NCI-H2107 (cell line): ENCODE measurements around the gene PDE6A.
"Not testable (repeated sequence)": the region's sequence is repeated elsewhere in the genome, so short reads cannot be mapped to it uniquely, and the experiment has no call there.

Source experiments
- DNase-seq: peaks from one replicate; lab custom pipeline; 2025; lab: John Stamatoyannopoulos, UW

Gene PDE6A

DNA sequence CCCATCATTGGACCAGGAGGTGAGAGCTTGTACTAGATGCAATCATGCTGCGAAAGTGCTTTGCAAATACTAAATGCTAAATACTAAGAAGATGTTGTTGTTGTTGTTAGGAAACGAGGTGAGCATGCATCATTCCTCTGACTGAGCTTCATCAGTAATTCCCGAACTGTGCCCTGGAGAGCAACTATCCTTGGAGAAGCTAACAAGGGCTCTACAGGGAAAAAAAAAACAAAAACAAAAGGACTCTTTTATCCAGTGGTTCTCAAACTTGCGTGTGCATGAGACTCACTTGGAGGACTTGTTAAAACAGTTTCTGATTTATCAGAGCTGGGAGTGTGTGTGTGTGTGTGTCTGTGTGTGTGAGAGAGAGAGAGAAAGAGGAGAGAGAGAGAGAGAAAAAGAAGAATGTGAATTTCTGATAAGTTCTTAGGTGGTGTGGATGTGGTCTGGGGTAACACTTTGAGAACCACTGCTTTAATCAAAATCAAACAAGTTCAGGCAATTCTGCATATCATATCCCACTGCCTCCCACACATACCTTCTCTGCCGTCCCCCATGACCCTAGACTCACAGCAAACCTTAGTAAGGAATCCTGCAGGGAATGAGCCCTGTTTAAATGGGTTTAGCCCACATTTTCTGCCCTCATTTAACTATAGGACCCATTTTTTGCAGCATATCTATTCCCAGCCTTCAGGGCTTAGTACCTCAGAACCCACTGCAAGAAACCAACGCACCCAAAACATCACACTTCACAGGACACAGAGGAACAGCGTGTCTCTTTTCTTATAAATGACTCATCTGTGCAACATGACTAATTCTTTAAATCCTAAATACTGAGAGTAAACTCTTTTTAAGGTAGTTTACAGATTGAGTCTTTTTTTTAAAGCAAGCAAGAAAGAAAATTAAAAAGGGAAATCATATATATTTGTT, 48.9 kb downstream of the PDE6A start:
- no peak for DNase-seq

DNA sequence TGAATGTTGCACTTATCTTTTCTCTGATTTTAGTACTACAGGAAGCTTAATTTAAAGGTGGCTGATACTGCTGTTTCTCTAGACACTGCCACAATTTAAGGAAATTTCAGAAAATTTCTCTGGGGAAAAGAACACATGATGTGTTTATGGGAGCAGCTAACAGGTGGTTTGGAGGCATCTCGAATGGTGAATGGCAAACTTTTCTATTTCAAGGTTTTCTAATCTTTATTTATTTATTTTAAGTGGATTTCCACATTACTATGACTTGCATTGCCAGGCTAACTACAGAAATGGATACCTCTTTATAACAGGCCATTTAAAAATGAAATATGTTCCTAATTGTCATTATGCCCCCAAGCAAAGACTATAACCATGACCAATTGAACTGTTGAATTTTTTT, 50.4 kb downstream of the PDE6A start:
- DNase-seq = no peak

DNA sequence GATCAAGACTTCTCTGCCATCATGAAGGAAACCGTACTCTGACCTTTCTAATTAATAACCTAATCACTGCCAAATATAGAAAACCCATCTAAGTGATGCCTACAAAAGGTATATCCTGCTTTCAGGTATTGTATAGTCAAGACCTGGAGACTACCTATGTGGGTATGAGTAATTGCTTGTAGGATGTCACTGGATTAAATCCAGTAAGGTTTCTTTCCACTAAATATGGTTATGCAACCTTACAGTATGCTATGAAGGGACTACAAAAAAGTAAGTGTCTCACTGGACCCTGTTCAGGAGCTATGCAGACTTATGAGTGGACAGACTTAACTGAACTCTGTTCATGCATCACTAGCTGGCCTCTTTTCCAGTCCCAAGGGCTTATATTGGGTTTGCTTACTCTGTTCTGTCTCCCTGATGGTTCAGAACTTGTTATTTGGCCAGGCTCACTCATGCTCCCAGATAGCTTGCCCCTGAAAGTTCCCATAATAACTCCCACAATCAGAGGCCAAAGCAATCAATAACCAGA, 51.1 kb downstream of the PDE6A start:
- DNase-seq = no peak

DNA sequence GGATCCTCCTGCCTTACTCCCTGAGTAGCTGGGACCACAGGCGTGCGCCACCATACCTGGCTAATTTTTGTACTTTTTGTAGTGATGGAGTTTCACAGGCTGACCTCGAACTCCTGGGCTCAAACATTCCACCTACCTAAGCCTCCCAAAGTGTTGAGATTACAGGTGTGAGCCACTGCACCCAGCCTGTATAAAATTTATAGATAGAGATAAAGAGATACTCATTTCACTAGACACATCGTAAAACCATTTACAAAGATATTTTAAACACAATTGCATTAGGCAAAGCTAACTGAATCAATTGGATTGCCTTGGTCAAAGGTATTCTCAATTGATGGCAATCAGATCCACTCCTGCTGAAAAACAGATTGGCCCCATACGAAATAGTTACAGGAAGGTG, 52.0 kb downstream of the PDE6A start:
- no peak for DNase-seq

DNA sequence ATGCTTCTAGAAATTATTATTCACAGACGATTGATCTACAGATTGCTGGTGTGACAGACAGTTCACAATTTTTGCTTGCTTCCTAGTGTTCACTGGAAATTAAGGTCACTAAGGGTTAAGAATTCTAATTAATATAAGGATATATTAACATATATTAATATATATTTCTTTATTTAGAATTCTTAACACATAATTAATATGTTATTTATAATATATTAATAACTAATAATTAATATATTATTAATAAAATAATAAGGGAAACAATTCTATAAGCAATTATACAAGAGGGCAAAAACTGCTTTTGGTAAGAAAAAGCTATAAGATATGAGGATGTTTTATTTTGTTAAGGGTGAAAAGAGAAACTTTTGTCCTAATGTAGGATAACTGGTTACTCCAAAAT, 56.3 kb downstream of the PDE6A start:
- DNase-seq = no peak

DNA sequence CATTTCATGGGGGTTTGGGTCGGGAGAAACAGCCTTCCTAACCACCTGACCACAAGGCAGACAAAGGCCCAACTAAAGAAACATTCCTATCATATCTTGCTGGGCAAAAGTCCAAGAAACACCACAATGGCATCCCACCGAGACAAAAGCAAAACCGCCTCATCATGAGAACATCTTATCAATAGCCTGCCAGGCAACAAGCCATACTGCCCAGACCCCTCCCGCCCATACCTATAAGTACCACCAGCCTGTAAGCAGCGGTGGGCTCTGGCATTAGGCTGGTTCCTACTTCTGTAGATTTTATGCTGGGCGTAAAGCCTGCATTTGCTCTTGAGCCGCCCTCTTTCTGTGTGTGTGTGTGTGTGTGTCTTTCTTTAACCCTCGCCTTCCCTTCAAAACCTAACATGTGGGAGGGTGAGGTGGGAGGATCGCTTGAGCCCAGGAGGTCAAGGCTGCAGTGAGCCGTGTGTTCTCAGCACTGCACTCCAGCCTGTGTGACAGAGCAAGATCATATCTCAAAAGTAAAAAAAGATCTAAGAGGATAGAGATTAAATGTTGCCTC, 56.9 kb downstream of the PDE6A start:
- no peak for DNase-seq

DNA sequence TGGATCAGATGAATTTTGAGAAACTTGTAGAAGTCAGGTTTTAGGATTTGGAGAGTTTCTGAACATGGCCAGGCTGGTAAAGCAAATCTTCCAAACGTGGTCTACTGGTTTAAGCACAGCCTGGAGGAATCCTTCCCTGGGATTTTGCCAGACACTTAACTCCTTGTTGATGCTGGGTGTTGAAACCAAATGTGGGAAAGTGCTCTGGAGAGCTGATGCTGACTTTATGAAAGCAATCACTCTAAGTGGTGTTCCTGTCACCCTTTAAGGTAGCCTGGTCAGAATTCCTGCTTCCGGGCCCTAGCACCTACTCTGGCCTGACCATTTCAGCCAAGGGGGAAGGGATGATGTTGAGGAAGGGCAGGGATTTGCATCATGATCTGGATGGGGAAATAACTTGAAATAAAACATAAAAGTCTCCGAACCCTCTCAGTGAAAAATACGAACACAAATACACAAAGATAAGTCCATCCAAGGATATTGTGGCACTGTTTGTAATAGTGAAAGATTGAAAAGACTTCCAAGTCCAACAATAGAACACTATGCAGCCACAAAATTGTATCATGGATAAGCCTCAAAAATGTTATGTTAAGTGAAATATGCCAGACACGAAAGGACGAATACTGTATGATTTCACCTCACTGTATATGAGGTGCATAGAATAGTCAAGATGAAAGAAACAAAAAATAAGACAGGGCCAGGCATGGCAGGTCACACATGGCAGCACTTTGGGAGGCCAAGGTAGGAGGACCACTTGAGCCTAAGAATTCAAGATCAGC, 57.7 kb downstream of the PDE6A start:
- DNase-seq = no peak

DNA sequence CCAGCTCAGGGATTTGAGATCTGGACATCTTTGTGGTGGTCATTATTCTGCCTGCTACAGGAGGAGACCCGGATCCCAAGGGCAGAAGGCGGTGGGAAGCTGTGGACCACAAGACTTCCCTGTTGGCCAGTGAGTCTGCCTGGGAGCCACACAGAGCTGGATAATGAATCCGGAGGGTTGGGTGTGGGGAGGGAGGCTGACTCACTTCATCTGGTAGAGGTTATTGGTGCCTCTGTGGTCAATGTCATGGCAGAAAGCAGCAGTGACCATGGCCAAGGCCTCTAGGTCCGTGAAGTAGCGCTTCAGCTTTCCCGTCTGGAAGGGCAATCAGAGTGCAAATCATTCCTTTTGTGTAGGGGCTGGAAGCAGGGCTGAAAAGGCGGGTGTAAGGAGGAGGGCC, 58.5 kb downstream of the PDE6A start:
- DNase-seq = no peak

DNA sequence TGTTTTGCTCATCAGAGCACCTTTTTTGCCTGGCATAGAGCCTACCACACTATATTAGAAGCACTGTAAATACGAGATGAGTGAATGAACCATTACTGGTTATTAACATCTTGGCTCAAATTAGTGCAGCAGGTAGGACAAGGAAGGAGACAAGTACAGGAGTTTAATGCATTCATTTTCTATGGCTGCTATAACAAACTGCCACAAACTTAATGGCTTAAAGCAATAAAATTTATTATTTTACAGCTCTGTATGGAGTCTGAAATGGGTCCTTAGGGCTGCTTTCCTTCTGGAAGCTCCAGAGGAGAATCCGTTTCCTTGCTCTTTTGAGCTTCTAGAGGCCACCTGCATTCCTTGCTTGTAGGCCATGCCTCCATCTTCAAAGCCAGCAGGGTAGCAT, 59.1 kb downstream of the PDE6A start:
- no peak for DNase-seq

DNA sequence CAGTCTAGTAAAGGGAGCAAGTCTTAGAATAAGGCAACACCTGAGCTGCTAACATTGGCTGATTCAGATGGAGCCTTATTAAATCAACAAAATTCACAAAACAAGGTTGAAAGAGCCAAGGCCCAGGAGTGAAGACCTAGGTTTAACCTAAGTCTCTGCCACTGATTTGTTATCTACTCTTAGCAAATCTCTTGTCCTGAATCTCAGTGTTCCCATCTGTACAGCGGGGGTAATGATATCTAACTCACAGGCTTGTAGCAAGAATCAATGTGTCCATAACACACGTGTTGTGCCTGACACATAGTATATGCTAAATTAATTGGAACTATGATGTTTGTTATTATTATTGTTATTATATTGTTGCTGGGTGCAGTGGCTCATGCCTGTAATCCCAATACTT, 61.0 kb downstream of the PDE6A start:
- DNase-seq = no peak

DNA sequence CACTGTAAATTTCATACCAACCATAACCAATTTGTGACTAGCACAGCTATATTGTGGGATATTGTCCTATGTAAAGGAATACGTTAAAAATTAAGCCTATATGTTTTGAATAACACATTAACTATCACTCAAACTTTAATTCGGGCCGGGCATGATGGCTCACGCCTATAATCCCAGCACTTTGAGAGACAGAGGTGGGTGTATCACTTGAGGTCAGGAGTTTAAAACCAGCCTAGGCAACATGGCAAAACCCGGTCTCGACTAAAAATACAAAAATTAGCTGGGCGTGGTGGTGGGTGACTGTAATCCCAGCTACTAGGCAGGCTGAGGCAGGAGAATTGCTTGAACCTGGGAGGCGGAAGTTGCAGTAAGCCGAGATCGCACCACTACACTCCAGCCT, 62.0 kb downstream of the PDE6A start:
- not testable (repeated sequence) for DNase-seq

DNA sequence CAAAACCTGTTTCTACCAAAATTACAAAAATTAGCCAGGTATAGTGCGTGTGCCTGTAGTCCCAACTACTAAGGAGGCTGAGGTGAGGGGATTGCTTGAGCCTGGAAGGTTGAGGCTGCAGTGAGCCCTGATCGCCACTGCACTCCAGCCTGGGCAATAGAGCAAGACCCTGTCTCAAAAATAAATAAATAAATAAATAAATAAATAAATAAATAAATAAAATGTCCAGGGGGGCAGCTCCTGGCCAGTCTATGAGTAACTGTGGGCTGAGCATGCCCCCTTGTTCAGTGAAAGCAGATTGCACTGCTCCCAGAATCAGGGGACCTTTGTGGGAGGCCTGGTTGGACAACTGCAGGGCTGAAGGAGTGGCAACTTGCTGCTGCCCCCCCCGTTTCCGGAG, 62.7 kb downstream of the PDE6A start:
- DNase-seq = no peak

DNA sequence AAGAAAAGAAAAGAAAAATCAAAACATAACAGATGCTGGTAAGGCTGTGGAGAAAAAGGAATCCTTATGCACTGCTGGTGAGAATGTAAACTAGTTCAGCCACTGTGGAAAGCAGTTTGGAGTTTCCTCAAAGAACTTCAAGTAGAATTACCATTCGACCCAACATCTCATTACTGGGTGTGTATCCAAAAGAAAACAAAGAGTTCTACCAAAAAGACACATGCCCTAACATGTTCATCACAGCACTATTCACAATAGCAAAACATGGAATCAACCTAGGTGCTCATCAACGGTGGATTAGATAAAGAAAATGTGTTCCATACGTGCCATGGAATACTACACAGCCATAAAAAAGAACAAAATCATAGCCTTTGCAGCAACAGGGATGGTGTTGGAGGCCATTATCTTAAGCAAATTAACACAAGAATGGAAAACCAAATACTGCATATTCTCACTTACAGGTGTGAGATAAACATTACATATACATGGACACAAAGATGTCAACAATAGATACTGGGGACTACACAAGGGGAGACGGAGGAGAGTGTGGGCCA, 63.4 kb downstream of the PDE6A start:
- DNase-seq = no peak

DNA sequence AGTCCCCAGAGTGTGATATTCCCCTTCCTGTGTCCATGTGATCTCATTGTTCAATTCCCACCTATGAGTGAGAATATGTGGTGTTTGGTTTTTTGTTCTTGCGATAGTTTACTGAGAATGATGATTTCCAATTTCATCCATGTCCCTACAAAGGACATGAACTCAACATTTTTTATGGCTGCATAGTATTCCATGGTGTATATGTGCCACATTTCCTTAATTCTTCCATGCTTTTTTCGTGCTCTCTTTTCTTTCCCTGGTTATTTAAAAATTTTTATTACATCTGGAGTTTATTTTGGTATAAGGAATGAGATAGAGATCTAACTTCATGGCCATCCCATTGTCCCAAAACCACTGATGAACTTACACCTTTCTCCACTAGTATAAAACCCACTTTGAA, 65.0 kb downstream of the PDE6A start:
- not testable (repeated sequence) for DNase-seq

DNA sequence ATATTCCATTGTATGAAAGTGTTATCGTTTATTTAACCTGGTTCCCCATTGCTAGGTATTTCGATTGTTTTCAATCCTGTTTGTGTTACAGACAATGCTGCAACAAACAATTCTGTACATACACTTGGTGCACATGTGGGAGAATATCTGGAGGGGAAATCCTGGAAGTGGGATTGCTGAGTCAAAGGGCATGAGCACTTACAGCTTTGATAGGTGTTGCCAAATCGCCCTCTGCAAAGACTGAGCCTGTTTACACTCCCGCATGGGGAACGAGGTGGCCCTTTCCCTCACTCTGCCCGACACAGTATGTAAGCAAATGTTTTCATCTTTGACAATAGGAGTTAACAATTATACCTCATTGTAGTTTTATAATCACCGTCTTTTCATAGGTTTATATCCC, 66.2 kb downstream of the PDE6A start:
- DNase-seq = no peak

DNA sequence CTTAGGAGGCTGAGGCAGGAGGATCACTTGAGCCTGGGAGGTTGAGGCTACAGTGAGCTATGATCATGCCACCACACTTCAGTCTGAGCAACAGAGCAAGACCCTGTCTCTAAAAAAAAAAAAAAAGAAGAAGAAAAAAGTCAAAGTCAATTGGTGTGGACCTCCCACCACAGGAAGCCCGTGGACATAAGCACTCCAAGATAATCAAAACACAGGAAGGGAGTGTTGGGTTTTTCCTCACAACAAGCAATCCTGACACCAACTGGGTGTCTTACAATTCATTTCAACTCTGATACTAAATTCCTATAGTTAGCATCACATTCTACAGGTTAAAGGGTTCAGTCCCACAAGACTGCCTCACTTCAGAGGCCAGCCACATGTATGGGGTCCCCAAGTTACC, 70.7 kb downstream of the PDE6A start:
- DNase-seq = no peak

DNA sequence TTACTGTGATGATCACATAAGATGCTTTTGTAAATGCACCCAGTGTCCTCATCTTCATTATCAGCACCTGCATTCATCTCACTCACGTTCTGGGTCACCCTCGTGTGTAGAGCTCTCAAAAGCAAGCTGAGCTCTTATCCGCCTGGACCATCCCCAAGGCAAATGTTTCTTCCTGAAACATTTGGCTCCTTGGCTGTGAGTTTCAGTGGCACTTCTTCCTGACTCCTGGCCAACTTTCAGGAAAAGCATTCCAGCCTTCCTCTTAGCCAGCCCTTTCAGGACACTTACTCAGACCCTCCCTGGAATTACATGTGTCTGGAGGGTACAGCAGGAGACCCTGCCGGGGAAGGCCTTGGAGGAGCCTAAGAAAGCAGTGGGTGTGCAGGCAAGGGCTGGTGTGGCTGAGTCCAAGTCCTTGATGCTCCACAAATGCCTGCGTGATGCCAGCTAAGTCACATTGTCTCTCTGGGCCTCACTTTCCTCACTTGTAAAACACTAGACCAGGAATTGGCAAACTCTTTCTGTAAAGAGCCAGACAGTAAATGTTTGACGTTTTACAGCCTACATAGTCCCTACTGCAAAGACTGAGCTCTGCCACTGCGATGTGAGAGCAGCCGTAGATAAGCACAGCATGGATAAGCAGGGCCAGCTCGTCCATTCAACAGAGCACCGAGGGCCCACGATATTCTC, 72.1 kb downstream of the PDE6A start:
- DNase-seq = no peak

DNA sequence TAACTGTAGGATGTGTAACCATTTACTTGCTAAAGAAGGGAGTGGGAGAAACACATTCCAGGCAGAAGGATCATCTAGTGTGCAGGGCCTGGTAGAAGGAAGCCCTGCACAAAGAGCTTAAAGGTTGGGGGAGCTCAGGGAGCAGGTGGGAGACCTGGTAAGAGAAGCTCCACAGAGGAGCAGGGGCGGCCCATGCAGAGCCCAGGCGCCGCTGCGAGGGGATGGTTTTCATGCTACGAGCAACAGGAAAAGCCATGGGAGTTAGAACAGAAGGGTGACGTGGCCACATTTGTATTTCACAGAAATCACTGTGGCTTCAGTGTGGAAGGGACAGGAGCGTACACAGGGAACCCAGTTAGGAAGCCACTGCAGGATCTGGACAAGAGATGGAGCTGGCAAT, 73.1 kb downstream of the PDE6A start:
- DNase-seq = no peak

DNA sequence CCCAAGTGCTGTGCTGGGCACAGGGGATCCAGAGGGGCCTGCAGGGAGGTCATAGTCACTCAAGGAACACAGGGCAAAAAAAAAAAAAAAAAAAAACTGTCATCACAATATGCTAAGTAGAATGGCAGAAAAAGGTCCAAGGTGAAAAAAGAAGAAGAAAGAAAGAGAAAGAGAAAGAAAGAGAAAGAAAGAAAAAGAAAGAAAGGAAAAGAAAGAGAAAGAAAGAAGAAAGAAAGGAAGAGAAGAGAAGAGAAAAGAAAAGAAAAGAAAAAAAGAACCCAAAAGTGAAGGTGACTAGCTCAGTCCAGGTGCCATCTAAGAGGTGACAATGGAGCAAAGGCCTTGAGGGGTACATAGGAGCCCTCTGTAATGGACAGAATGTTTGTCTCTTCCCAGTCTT, 73.9 kb downstream of the PDE6A start:
- no peak for DNase-seq

DNA sequence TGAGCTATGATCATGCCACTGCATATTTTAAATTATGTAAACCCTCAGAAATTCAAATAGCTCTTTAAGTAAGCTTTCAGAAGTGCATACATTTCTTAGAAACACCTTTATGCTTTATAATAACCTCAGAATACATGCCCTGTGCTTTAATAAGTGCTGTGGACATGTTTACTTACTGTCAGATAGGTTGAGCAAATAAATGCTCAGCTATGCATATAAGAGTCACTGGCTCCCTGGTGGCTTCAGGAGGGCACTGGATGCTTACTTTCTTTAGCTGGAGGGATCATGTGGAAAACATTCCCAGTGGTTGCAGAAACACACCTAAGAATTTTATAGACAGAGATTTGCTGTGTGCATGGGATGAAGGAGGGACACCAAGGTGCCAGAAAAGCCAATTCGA, 74.4 kb downstream of the PDE6A start:
- no peak for DNase-seq

DNA sequence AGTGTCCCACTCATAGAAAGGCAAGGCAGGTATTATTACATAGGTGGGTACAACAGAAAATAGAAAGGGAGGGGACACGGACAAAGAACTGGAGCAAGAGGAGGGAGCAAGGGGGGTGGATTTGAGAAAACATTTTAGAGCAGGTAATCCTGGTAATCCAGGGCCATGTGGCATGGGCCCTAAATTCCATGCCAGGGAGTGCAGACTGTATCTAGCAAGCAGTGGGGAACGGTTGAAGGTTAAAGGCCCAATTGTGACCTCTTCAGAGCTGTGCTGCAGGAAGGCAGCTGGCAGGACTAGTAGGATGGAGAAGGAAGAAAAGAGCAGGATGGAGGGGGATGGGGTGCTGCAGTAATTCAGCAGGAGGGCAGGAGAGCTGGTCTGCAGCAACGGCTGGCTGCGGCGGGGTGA, 75.2 kb downstream of the PDE6A start:
- no peak for DNase-seq

DNA sequence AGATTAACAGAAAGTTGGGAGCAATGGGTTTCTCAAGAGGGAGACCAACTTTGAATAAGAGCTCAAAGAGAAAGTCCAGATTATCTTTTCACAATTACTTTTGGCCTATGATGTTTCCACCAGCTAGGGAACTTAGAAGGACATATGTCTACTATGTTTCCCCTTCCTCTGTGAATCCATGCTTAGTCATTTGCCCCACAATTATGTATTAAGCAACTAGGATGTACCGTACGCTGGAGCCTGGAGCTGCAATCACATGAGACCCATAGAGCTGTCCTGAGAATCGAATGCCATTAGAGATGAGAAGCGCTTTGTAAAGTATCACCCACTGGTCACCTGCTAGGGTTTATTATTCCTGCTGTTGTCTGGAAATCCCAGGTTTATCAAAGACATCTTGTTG, 78.8 kb downstream of the PDE6A start:
- no peak for DNase-seq
